ENCODE data around the gene NCKAP5.

DNA sequence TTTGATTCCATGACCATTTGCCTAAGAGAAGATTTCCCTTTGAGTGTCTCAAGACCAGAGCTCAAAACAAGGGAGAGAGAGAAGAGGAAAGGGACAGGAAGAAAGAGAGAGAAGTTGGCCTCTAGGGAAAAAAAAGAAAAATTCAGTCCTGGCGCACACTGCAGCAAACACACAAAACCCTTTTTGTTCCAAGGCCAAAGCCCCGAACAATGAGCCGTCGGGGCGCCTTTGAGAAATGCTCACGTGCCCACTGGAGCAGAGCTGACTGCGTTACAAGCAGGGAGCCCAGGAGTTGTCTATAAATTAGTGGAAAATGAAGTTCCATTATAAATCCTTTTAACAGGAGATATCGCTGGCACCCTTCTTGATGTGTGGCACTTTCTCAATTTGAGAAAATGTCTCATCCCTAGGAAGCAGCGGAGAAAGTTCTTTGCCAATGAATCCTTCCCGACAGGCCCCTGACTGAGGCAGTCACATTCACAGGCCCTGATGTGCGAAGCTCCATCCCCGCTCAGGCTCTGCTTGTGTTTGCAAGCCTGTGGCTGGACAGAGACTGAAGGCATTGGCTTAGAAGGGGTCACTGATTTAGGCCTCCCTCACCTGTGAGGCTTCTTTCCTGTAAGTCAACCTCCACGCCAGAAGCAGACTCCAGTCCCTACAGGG lies 32.1 kb upstream of the NCKAP5 start:
- TF ChIP-seq POLR2AphosphoS5 (IDR thresholded peaks at IDR 0.05; ENCODE audit: low read depth, low read length) (no peak), TAF1 (IDR thresholded peaks at IDR 0.05; ENCODE audit: borderline replicate concordance, insufficient read depth, low read length) (no peak), SIN3A (IDR thresholded peaks at IDR 0.05; ENCODE audit: borderline replicate concordance, insufficient read depth, low read length) (no peak)
- TF ChIP-seq, protein P1, sequence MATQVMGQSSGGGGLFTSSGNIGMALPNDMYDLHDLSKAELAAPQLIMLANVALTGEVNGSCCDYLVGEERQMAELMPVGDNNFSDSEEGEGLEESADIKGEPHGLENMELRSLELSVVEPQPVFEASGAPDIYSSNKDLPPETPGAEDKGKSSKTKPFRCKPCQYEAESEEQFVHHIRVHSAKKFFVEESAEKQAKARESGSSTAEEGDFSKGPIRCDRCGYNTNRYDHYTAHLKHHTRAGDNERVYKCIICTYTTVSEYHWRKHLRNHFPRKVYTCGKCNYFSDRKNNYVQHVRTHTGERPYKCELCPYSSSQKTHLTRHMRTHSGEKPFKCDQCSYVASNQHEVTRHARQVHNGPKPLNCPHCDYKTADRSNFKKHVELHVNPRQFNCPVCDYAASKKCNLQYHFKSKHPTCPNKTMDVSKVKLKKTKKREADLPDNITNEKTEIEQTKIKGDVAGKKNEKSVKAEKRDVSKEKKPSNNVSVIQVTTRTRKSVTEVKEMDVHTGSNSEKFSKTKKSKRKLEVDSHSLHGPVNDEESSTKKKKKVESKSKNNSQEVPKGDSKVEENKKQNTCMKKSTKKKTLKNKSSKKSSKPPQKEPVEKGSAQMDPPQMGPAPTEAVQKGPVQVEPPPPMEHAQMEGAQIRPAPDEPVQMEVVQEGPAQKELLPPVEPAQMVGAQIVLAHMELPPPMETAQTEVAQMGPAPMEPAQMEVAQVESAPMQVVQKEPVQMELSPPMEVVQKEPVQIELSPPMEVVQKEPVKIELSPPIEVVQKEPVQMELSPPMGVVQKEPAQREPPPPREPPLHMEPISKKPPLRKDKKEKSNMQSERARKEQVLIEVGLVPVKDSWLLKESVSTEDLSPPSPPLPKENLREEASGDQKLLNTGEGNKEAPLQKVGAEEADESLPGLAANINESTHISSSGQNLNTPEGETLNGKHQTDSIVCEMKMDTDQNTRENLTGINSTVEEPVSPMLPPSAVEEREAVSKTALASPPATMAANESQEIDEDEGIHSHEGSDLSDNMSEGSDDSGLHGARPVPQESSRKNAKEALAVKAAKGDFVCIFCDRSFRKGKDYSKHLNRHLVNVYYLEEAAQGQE (IDR thresholded peaks at IDR 0.05; ENCODE audit: insufficient read depth in 1 of 2, low read depth in 2 of 2, low read length in 2 of 2): no peak

Measured in PFSK-1 (cell line).